GM23338 (cell line): ENCODE measurements around the gene RRP7A. TPM values are rescaled to one million over a fixed set of nuclear protein-coding genes. Genes with fewer than 3 reads are reported as not detected.

ENCODE experiments used
- ATAC-seq: fragments of 200-7000 bp; cut with Tn5 transposase; 3 replicates; pipeline ENCODE4 v1.9.1; 2020
- DNase-seq: peaks from one replicate; pipeline ENCODE4 v3.0.0-alpha.2; 2015; ENCODE audit warnings: low spot score
- H2AFZ ChIP-seq: fragments of 200-600 bp; sonication (generic); 2 replicates; pipeline ENCODE4 v1.8.0; 2016; ENCODE audit warnings: antibody characterized with exemption, mild to moderate bottlenecking, moderate library complexity
- H3F3A ChIP-seq: fragments of 200-600 bp; sonication (generic); replicated peaks from 2 replicates; pipeline ENCODE4 v1.8.0; 2017; ENCODE audit warnings: antibody characterized with exemption, mixed run types, low read depth
- H3K27ac ChIP-seq: fragments of 200-600 bp; sonication (generic); 2 replicates; pipeline ENCODE4 v1.6.1; 2016; ENCODE audit warnings: low read depth
- H3K27me3 ChIP-seq: fragments of 200-600 bp; sonication (generic); 2 replicates; pipeline ENCODE4 v1.8.0; 2016; ENCODE audit warnings: mild to moderate bottlenecking, mixed run types, moderate library complexity; ENCODE audit not compliant: insufficient read depth
- H3K36me3 ChIP-seq: fragments of 200-600 bp; sonication (generic); 2 replicates; pipeline ENCODE4 v1.8.0; 2016; ENCODE audit warnings: mild to moderate bottlenecking; ENCODE audit not compliant: insufficient read depth
- H3K4me1 ChIP-seq: fragments of 200-600 bp; sonication (generic); 2 replicates; pipeline ENCODE4 v1.8.0; 2016; ENCODE audit warnings: mild to moderate bottlenecking, moderate library complexity; ENCODE audit not compliant: insufficient read depth
- H3K4me2 ChIP-seq: fragments of 200-600 bp; sonication (generic); 2 replicates; pipeline ENCODE4 v1.7.1; 2017; ENCODE audit warnings: mixed run types
- H3K4me3 ChIP-seq: fragments of 200-600 bp; sonication (generic); 2 replicates; pipeline ENCODE4 v1.6.1; 2016; ENCODE audit warnings: mixed run types
- H3K79me2 ChIP-seq: fragments of 200-600 bp; sonication (generic); replicated peaks from 2 replicates; pipeline ENCODE4 v1.8.0; 2017; ENCODE audit warnings: mild to moderate bottlenecking; ENCODE audit not compliant: insufficient read depth
- H3K9me2 ChIP-seq: fragments of 200-600 bp; sonication (generic); 2 replicates; pipeline ENCODE4 v1.8.0; 2017; ENCODE audit not compliant: insufficient read depth
- H4K20me1 ChIP-seq: fragments of 200-600 bp; sonication (generic); replicated peaks from 2 replicates; pipeline ENCODE4 v1.8.0; 2017; ENCODE audit warnings: mild to moderate bottlenecking; ENCODE audit not compliant: insufficient read depth
- H3K27ac Mint-ChIP-seq: 2 replicates; pipeline ENCODE4 v1.8.0; 2020; ENCODE audit warnings: inconsistent platforms, mild to moderate bottlenecking, moderate library complexity, mixed read lengths
- H3K27me3 Mint-ChIP-seq: 3 replicates; pipeline ENCODE4 v1.8.0; 2022; ENCODE audit warnings: low read depth, mild to moderate bottlenecking, moderate library complexity, mixed read lengths, inconsistent platforms; ENCODE audit not compliant: insufficient read depth, poor library complexity
- H3K36me3 Mint-ChIP-seq: 3 replicates; pipeline ENCODE4 v1.8.0; 2021; ENCODE audit warnings: low read depth, mild to moderate bottlenecking, inconsistent platforms, moderate library complexity, mixed read lengths
- H3K4me1 Mint-ChIP-seq: 3 replicates; pipeline ENCODE4 v1.8.0; 2020; ENCODE audit warnings: mild to moderate bottlenecking, inconsistent platforms, mixed read lengths
- H3K4me3 Mint-ChIP-seq: 3 replicates; pipeline ENCODE4 v1.8.0; 2021; ENCODE audit warnings: moderate library complexity, mild to moderate bottlenecking, inconsistent platforms, mixed read lengths
- H3K9me3 Mint-ChIP-seq: 3 replicates; pipeline ENCODE4 v1.8.0; 2020; ENCODE audit warnings: moderate library complexity, mild to moderate bottlenecking, inconsistent platforms, mixed read lengths
- CREB1 ChIP-seq: fragments of 250-450 bp; sonication (Bioruptor Pico); IDR thresholded peaks from 2 replicates; pipeline ENCODE4 v1.5.0; 2020; ENCODE audit warnings: low read depth, mild to moderate bottlenecking, moderate library complexity
- CTCF ChIP-seq, 2 experiments: fragments of 200-600 bp in 1 of 2; sonication (generic) in 1 of 2; conservative IDR thresholded peaks; 2 replicates each; pipeline versions ENCODE4 v1.5.1 to v1.6.1; 2016 to 2017; ENCODE audit warnings: antibody characterized with exemption in 2 of 2, low read depth in 2 of 2, mild to moderate bottlenecking in 2 of 2, moderate library complexity in 1 of 2
- EZH2 ChIP-seq: fragments of 200-600 bp; sonication (generic); IDR thresholded peaks from one replicate; pipeline ENCODE4 v1.8.0; 2017; ENCODE audit warnings: antibody characterized with exemption, mild to moderate bottlenecking, low read depth; ENCODE audit not compliant: unreplicated experiment
- EZH2phosphoT487 ChIP-seq: fragments of 200-600 bp; sonication (generic); IDR thresholded peaks from one replicate; pipeline ENCODE4 v1.8.1; 2018; ENCODE audit warnings: antibody characterized with exemption; ENCODE audit not compliant: unreplicated experiment
- JUNB ChIP-seq: IDR thresholded peaks from one replicate; pipeline ENCODE4 v1.6.1; 2016; ENCODE audit warnings: antibody characterized with exemption; ENCODE audit not compliant: unreplicated experiment
- NANOG ChIP-seq: IDR thresholded peaks from 2 replicates; pipeline ENCODE4 v1.6.1; 2016; ENCODE audit warnings: antibody characterized with exemption, borderline replicate concordance
- POLR2AphosphoS5 ChIP-seq: IDR thresholded peaks from 2 replicates; pipeline ENCODE4 v1.6.1; 2016; ENCODE audit warnings: antibody characterized with exemption, low read depth
- REST ChIP-seq: IDR thresholded peaks from one replicate; pipeline ENCODE4 v1.6.1; 2018; ENCODE audit warnings: antibody characterized with exemption; ENCODE audit not compliant: unreplicated experiment
- STAT1 ChIP-seq: IDR thresholded peaks from one replicate; pipeline ENCODE4 v1.6.1; 2016; ENCODE audit warnings: antibody characterized with exemption; ENCODE audit not compliant: unreplicated experiment
- ZNF114 ChIP-seq: fragments of 250-450 bp; sonication (Bioruptor Pico); IDR thresholded peaks from 2 replicates; pipeline ENCODE4 v1.5.0; 2020; ENCODE audit warnings: mild to moderate bottlenecking, moderate library complexity
- ZNF331 ChIP-seq: fragments of 250-450 bp; sonication (Bioruptor Pico); IDR thresholded peaks from 2 replicates; pipeline ENCODE4 v1.5.0; 2020; ENCODE audit warnings: low read depth, mild to moderate bottlenecking, moderate library complexity
- ZNF462 ChIP-seq: fragments of 250-450 bp; sonication (Bioruptor Pico); IDR thresholded peaks from 2 replicates; pipeline ENCODE4 v1.5.0; 2020; ENCODE audit warnings: mild to moderate bottlenecking, moderate library complexity
- polyA plus RNA-seq: library from polyadenylated mRNA; unstranded; fragments of >200 nt; fragmentation: Nextera tagmentation; extraction: Ambion mirVana; gene quantifications from 2 replicates; pipeline ENCODE4 v1.2.1, GENCODE V29; 2016
- total RNA-seq: library from RNA; depleted of rRNA; stranded (reverse); fragments of >200 nt; shearing (Covaris generic); gene quantifications from 2 replicates; pipeline ENCODE4 v1.2.3, GENCODE V29; 2014
- TF ChIP-seq, protein P1 (sequence below): IDR thresholded peaks from 2 replicates; pipeline ENCODE4 v1.6.1; 2016; ENCODE audit warnings: antibody characterized with exemption

The RRP7A gene
- total and polyA plus RNA-seq, 2 experiments from 2014 or later = 48.1 to 59.2 TPM

GRCh38 chr22:42471441-42471840 lies 48.2 kb downstream of the RRP7A start:
- no peak overlapping the region for H2AFZ ChIP-seq
- ATAC-seq (no peak), DNase-seq (no peak)
- 0 out of 2 replicates have a peak, but pooled peaks cover 3% of the 10 kb centered on the region for H3K4me1 ChIP-seq
- H3K4me2 ChIP-seq = no peak overlapping the region
- Mint-ChIP-seq H3K4me1 (peaks cover 10% of the 10 kb centered on the region), H3K27me3 (peaks cover 14% of the 10 kb centered on the region), H3K36me3 (no peaks in the 10 kb centered on the region), H3K9me3 (no peaks in the 10 kb centered on the region), H3K27ac (no peak overlapping the region), H3K4me3 (no peak overlapping the region)
- H3K27me3 ChIP-seq = no peaks in the 10 kb centered on the region
- no peaks in the 10 kb centered on the region for H3K36me3 ChIP-seq
- no peak overlapping the region for H3K27ac ChIP-seq
- TF ChIP-seq, protein P1, sequence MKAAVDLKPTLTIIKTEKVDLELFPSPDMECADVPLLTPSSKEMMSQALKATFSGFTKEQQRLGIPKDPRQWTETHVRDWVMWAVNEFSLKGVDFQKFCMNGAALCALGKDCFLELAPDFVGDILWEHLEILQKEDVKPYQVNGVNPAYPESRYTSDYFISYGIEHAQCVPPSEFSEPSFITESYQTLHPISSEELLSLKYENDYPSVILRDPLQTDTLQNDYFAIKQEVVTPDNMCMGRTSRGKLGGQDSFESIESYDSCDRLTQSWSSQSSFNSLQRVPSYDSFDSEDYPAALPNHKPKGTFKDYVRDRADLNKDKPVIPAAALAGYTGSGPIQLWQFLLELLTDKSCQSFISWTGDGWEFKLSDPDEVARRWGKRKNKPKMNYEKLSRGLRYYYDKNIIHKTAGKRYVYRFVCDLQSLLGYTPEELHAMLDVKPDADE = no peak
- TF ChIP-seq POLR2AphosphoS5 = no peak
- no peak for TF ChIP-seq REST
- TF ChIP-seq ZNF462 = no peak
- TF ChIP-seq ZNF114 (CRISPR knock-in tag) = no peak
- no peak for TF ChIP-seq ZNF331
- TF ChIP-seq EZH2 = no peak
- TF ChIP-seq NANOG = no peak
- TF ChIP-seq STAT1 = no peak
- TF ChIP-seq CREB1 (CRISPR knock-in tag) = no peak
- TF ChIP-seq EZH2phosphoT487 = no peak
- no peak for TF ChIP-seq CTCF (conservative IDR thresholded peaks at IDR 0.05; ENCODE audit: low read depth in 2 of 2)
- TF ChIP-seq JUNB = no peak
- H3K4me3 ChIP-seq = no peak overlapping the region
- H3K9me2 ChIP-seq = no peaks in the 10 kb centered on the region
- no peaks in the 10 kb centered on the region for H4K20me1 ChIP-seq
- no peaks in the 10 kb centered on the region for H3F3A ChIP-seq
- no peaks in the 10 kb centered on the region for H3K79me2 ChIP-seq
